ENCODE measurements around the gene PLEKHB1.

The PLEKHB1 gene

GRCh38 chr11:73705053-73705452 lies 58.7 kb downstream of the PLEKHB1 start:
- H3K36me3 ChIP-seq (ENCODE audit: insufficient read depth, low read length) = peaks cover 44% of the 10 kb centered on the region
- no peaks in the 10 kb centered on the region for H3K9me3 ChIP-seq (replicated peaks; ENCODE audit: low read length)
- H3K27me3 ChIP-seq (ENCODE audit: control insufficient read depth, insufficient read depth, low read length) = no peaks in the 10 kb centered on the region
- no peak overlapping the region for H3K9ac ChIP-seq (ENCODE audit: low read depth, low read length)
- H3K4me3 ChIP-seq (ENCODE audit: low read length) = no peak overlapping the region
- no peaks in the 10 kb centered on the region for H3K4me1 ChIP-seq (ENCODE audit: control insufficient read depth, insufficient read depth, low read length)
- no peak overlapping the region for H3K4me2 ChIP-seq (ENCODE audit: low read length)

GRCh38 chr11:73710964-73711363 lies 64.6 kb downstream of the PLEKHB1 start:
- Histone ChIP-seq H3K9ac (ENCODE audit: low read depth, low read length) (no peak overlapping the region), H3K4me3 (ENCODE audit: low read length) (no peak overlapping the region), H3K9me3 (replicated peaks; ENCODE audit: low read length) (no peaks in the 10 kb centered on the region), H3K4me1 (ENCODE audit: control insufficient read depth, insufficient read depth, low read length) (no peaks in the 10 kb centered on the region), H3K36me3 (ENCODE audit: insufficient read depth, low read length) (peaks cover 33% of the 10 kb centered on the region), H3K4me2 (ENCODE audit: low read length) (no peak overlapping the region), H3K27me3 (ENCODE audit: control insufficient read depth, insufficient read depth, low read length) (no peaks in the 10 kb centered on the region)

All from skeletal muscle satellite cell (primary cell).